ENCODE data around the gene UPF1. TPM values are rescaled to one million over a fixed set of nuclear protein-coding genes. Genes with fewer than 3 reads are reported as not detected.

Gene UPF1
- total and polyA plus RNA-seq, 2 of the 13 experiments (the other 11 are each of a cell fraction or from before 2014, with no cell fraction given), result 16.9 to 41.8 TPM

DNA sequence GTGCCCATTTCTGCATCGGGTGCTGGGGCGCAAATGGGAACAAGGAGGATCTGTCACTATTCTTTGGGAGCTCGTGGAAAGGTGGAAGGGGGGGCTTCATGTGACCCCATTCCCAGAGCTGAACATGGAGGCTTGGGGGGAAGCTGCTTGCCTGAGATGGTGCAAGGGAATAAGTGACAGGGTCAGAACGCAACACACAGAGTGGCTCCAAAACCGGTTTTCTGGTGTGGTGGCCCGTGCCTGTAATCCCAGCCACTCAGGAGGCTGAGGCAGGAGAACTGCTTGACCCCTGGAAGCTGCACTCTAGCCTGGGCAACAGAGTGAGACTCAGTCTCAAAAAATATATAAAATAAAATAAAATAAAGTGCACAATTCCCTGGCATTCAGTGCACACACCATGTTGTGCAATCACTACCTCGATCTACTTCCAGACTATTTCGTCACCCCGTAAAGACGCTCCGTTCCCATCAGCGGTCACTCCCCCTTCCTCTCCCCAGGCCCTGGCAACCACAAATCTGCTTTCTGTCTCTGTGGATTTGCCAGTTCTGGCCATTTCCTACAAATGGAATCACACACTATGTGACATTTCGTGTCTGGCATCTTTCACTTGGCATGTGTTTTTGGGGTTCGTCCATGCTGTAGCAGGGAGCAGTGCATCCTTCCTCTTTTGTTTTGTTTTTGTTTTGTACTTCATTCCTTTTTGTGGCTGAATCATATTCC, 22.4 kb upstream of the UPF1 start:
- H3K4me2 ChIP-seq (ENCODE audit: low read depth, low read length), result no peak overlapping the region
- H3K79me2 ChIP-seq (ENCODE audit: insufficient read depth, low read length), result no peaks in the 10 kb centered on the region
- H3K4me1 ChIP-seq (ENCODE audit: insufficient read depth, low read length), result peaks cover 66% of the 10 kb centered on the region
- H3K9me3 ChIP-seq (ENCODE audit: low read length), result no peaks in the 10 kb centered on the region
- BruUV-seq (replicated peaks), result no TSS peak
- no peak overlapping the region for H3K4me3 ChIP-seq (replicated peaks in 1 of 3; ENCODE audit: insufficient read depth in 1 of 3, low read depth in 2 of 3, low read length in 3 of 3)
- no peaks in the 10 kb centered on the region for H4K20me1 ChIP-seq (ENCODE audit: insufficient read depth, low read length)
- H2AFZ ChIP-seq (ENCODE audit: low read length), result no peak overlapping the region
- FAIRE-seq, result no peak
- peaks cover 8 to 28% of the 10 kb centered on the region in 2 experiments for H3K27me3 ChIP-seq (ENCODE audit: control insufficient read depth in 1 of 2, insufficient read depth in 2 of 2, low read length in 2 of 2)
- no peaks in the 10 kb centered on the region for H3K36me3 ChIP-seq (replicated peaks in 1 of 2; ENCODE audit: control insufficient read depth in 1 of 2, insufficient read depth in 2 of 2, low read length in 2 of 2)
- in situ Hi-C loops (cut with HindIII; ENCODE audit: extremely low pct_ligation_motif_present, low pct_unique_long_range_greater_than_20kb), result no loop called here
- 18% methylated on average over 14 of the region's 14 CpGs for WGBS (ENCODE audit: low lambda C conversion rate)
- no peak for DNase-seq (ENCODE audit: low spot score)
- CTCF ChIA-PET (ENCODE audit: low intra/inter-chr PET ratio, low total read pairs), result no interaction called here
- ATAC-seq, result no peak
- H3K27ac ChIP-seq (ENCODE audit: extremely low read length, insufficient read depth, low read length), result no peak overlapping the region
- intact Hi-C loops (cut with micrococcal nuclease; ENCODE audit: unreplicated experiment), result no loop called here
- POLR2A ChIA-PET, result no interaction called here
- H3K9ac ChIP-seq (ENCODE audit: insufficient read depth, low read depth, low read length), result no peak overlapping the region
- TF ChIP-seq AHR (CRISPR knock-in tag; IDR thresholded peaks at IDR 0.05), result no peak
- no peak for TF ChIP-seq BCL6 (CRISPR knock-in tag; IDR thresholded peaks at IDR 0.05)
- no peak for TF ChIP-seq HDAC2 (CRISPR knock-in tag; IDR thresholded peaks at IDR 0.05)
- peak; percentile 81 for TF ChIP-seq CEBPG (CRISPR knock-in tag; IDR thresholded peaks at IDR 0.05)
- no peak for TF ChIP-seq NPAS2 (CRISPR knock-in tag; IDR thresholded peaks at IDR 0.05; ENCODE audit: borderline replicate concordance)
- TF ChIP-seq KAT7 (CRISPR knock-in tag; IDR thresholded peaks at IDR 0.05; ENCODE audit: borderline replicate concordance), result no peak
- TF ChIP-seq PHF20 (CRISPR knock-in tag; IDR thresholded peaks at IDR 0.05), result no peak
- TF ChIP-seq PHB2 (IDR thresholded peaks at IDR 0.05; ENCODE audit: partially characterized antibody), result no peak
- peak; percentile 50; the same call in 1 of the 2 replicates for TF ChIP-seq MNT (IDR thresholded peaks at IDR 0.05)
- TF ChIP-seq TFDP2 (CRISPR knock-in tag; IDR thresholded peaks at IDR 0.05), result no peak
- TF ChIP-seq, protein P1, sequence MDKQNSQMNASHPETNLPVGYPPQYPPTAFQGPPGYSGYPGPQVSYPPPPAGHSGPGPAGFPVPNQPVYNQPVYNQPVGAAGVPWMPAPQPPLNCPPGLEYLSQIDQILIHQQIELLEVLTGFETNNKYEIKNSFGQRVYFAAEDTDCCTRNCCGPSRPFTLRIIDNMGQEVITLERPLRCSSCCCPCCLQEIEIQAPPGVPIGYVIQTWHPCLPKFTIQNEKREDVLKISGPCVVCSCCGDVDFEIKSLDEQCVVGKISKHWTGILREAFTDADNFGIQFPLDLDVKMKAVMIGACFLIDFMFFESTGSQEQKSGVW (CRISPR knock-in tag; IDR thresholded peaks at IDR 0.05; ENCODE audit: borderline replicate concordance), result no peak
- TF ChIP-seq CEBPB (IDR thresholded peaks at IDR 0.05; ENCODE audit: borderline replicate concordance, low read depth, low read length), result peak; percentile 88
- TF ChIP-seq, protein P2, sequence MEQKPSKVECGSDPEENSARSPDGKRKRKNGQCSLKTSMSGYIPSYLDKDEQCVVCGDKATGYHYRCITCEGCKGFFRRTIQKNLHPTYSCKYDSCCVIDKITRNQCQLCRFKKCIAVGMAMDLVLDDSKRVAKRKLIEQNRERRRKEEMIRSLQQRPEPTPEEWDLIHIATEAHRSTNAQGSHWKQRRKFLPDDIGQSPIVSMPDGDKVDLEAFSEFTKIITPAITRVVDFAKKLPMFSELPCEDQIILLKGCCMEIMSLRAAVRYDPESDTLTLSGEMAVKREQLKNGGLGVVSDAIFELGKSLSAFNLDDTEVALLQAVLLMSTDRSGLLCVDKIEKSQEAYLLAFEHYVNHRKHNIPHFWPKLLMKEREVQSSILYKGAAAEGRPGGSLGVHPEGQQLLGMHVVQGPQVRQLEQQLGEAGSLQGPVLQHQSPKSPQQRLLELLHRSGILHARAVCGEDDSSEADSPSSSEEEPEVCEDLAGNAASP (CRISPR knock-in tag; IDR thresholded peaks at IDR 0.05; ENCODE audit: borderline replicate concordance), result no peak
- TF ChIP-seq SMAD3 (CRISPR knock-in tag; IDR thresholded peaks at IDR 0.05), result no peak
- TF ChIP-seq ATF3 (CRISPR knock-in tag; IDR thresholded peaks at IDR 0.05), result no peak
- peak; percentile 13; the same call in 1 of the 2 replicates for TF ChIP-seq FOSL2 (CRISPR knock-in tag; IDR thresholded peaks at IDR 0.05)
- TF ChIP-seq JUND (CRISPR knock-in tag; IDR thresholded peaks at IDR 0.05), result no peak
- TF ChIP-seq, protein P3, sequence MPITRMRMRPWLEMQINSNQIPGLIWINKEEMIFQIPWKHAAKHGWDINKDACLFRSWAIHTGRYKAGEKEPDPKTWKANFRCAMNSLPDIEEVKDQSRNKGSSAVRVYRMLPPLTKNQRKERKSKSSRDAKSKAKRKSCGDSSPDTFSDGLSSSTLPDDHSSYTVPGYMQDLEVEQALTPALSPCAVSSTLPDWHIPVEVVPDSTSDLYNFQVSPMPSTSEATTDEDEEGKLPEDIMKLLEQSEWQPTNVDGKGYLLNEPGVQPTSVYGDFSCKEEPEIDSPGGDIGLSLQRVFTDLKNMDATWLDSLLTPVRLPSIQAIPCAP (CRISPR knock-in tag; IDR thresholded peaks at IDR 0.05; ENCODE audit: low read depth), result no peak
- 0 out of 2 replicates have a peak, but pooled peaks have one; percentile 27 for TF ChIP-seq GATAD2A (CRISPR knock-in tag; IDR thresholded peaks at IDR 0.05)

Data from HepG2 (cell line).